ENCODE data around the gene TRAF3.
"Not testable (repeated sequence)": the region's sequence is repeated elsewhere in the genome, so short reads cannot be mapped to it uniquely, and the experiment has no call there.

TRAF3 gene

DNA sequence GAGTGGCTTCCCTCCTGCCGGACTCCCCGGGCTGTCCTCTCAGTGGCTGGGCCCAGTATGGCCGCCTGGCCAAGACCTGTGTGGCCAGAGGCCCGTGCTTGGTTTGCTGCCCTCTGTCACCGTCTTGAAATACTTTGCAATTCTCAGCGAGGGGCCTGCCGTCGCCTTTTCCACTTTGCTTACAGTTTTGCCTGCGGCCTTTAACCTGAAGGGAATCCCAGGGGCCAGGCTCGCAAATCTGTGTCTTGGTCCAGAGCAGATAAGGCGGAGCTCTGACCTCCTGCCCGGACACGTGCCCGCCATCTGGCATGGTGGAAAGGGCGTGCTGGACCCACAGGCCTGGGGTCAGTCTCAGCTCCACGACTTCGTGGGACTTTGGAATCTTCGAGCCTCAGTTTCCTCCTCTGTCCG, 134.3 kb downstream of the TRAF3 start:
- no peak for DNase-seq

DNA sequence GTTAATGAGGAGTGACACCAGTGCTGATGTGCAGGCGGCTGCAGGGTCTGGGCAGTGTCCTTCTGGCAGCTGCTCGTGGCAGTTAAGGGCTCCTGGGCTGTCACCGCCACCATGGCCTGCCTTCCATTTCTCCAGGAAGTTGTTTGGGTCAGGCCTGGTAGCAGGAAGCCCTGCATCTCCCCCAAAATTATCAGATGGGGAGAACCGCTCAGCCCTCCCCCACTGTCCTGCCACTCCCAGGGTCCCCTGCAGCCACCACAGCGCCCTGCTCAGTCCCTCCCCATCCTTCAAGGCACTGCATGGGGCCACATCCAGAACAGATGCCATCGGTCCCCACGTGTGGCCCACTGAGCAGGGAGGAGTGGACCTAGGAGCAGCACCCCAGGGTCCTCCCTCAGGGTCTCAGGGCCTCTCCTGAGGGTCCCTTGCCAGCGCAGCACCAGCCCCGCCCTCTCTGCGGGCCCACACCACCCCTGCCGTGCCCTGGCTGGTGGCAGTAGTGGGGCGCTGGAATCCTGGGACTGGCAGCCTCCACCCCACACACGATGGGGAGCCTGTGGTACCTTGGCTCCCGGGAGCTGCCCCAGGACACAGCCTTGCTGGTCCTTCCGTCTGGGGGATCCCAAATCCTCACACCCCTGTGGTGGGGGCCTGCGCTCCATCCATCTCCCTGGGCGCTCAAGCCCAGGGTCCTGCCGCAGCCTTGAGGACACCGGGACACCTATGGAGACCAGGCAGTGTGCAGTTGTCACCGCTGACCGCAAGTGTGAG, 134.9 kb downstream of the TRAF3 start:
- DNase-seq: no peak

DNA sequence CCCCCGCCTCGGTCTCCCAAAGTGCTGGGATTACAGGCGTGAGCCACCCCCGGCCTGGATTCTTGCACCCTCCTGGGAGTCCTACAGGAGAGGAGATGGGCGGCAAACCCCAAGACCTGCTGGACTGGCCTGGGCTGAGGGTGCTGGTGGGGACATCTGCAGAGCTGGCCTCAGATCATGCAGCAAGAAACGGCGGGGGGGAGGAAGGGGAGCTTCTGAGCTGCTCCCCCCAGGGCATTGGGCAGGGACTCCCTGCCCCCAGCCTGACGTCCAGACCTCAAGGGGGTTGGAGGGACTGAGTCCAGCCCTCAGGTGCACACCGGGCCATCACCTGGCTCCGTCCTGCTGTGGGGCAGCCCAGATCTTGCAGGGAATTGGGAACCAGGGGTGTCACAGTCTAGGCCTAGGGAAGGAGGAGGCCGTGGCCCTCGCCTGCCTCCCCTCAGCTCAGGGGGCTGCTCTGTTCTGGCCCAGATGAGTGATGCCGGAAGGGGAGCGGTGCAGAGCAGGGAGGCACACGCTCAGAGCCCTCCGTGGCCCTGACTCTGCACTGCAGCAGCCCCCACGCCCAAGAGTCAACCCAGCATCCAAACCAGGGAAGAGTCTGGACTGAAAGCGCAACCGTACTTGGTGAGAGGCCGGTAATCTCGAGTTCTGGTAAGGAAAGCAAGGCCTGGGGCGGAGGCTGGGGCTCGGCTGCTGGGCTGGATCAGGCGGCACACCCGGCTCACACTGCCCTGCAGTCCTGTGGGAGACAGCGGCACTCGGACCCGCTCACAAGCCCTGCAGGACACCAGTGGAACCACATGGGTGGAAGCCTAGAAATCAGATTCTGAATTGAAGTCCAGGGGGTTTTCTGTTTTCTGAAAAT, 136.3 kb downstream of the TRAF3 start:
- no peak for DNase-seq

DNA sequence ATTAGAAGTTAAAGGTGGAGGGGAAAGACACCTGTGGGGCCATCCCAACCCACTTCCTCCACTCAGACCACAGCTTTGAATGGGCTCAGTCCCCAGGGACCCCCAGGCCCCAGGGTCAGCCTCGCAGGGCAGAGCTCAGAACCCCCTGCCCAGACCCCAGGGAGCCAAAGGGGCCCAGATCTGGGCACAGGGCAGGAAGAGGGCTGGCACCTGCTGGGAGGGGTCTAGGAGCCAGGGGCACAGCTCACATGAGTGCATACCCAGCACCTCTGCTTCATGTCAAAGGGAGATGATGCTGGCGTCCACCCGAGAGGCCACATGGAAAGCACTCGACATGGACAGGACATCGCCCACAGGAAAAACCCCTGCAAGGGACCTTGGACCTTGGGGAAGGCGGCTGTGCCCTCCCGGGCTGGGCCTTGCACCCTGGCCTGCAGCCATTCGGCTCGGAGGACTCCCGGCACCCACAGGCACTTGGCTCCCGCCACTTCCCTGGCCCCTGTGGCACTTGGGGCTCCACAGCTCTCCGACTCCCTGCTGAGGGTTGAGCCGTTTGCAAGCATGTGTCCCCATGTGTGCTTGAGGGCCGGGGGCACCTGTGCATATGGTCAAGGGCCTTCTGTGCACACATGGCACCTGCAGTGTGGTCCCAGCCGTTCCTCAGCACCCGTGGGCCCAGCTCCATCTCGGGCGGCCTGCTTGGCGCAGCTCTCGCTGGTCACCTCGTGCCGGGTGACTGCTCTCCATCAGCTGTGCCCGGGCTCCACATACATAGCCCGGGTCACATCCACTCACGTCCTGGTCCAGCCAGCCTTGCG, 137.4 kb downstream of the TRAF3 start:
- no peak for DNase-seq

DNA sequence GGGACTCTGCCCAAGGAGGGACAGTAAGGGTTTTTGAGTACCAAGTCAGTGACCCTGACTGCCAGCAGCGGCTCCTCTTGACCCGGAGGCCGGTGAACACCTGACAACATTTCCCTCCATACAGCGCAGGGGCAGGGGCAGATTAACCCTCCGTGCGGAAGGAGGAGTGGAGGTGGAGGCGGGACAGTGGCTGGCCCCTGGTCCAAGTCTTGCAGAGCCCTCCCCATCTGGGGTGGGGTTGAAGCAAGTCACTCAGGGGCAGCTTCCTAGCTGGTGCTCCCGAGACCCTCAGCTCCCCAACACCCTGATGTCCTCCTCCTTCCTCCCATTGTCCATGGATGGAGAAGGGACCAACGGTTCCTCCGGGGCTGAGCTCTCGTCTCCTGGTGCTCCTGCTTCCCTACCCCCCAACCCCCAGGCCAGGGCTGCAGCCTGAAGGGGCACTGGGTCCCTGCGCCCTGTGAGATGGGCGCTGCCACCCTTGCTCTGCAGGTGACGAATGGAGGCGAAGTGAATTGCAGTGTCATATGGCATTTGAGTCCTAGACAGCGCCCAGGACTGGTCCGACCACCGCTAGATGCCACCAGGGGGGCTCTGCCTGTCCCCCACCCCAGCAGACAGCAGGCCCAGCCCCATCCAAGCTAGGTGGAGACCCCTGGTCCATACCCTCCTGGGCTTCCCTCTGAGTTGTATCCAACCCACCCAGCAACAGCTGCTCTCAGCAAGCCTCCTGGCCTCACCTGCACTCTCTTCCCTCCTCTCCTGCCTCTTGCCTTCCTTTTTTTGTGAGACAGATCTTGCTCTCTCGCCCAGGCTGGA, 138.3 kb downstream of the TRAF3 start:
- no peak for DNase-seq

DNA sequence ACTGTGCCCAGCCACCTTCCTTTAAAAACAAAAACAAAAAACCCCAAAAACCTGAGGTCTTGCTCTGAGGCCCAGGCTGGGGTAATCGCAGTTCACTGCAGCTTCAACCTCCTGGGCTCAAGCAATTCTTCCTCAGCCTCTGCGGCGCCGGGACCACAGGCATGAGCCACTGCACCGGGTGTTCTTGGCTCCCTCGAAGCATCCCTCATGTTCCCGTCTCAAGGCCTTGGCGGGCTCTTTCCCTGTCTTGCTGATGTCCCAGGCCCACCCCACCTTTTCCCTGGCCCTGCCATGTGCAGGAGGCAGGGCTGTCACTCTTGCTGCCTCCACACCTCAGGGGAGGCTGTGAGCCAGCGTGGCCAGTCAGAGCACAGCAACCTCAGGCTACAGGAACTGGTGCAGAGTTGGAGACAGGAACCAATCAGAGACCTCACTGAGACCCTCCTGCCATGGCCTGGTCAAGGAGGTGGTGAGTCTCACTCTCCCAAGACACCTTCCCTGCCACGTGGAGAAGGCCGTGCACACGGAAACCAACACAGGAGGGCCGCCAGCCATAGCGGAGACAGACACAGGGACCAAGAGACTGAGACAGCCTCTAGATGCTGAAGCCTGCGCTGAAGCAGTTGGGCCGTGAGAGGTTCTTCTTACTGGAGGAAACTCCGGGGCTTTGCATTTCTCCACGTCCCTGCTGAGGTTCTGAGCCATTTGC, 139.3 kb downstream of the TRAF3 start:
- no peak for DNase-seq

DNA sequence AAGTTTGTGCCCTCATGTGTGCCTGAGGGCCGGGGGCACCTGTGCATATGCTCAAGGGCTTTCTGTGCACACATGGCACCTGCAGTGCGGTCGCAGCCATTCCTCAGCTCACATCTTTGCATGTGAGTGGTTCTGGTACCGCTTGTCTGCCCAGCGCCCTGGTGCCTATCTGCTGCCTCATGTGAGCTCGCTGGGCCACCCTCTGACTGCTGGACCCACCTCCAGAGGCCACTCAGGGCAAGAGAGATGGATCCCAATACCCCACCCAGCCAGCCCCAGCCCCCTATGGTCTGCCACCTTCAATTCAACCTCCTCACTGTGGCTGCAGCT, 139.8 kb downstream of the TRAF3 start:
- DNase-seq: no peak

DNA sequence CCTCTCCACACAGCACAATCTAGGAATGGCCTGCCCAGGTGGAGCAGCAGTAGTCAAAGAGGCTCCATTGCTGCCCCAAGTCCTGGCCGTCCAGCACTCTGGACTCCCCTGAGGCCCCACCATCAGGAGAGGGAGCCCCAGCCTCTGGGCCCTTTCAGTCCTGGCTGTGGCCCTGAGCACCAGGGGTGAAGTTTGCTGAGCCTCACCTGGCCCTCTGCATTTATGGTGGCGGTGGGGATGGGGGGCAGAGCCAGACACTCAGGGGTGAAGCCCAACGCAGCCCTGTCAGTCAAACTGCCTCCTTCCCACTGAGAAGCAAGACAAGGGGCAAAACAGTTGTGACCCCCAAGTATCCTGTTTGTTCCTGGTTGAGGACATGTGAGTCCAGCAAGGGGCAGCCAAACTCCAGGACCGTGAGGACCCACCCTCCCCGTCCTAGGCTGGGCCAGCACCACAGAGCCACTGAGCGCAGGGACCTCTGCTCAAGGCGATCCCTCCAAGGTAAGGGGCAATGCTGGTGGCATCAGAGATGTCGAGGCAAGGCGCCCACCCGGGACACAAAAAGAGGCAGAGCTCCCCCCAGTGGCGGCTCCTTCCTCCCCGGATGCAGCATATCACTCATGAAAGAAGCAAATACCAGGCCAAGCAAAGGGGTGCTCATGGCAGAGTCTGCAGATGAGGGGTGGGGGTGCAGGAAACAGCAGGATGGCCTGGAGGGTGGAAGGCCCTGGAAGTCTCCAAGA, 140.4 kb downstream of the TRAF3 start:
- DNase-seq: peak; percentile 39

DNA sequence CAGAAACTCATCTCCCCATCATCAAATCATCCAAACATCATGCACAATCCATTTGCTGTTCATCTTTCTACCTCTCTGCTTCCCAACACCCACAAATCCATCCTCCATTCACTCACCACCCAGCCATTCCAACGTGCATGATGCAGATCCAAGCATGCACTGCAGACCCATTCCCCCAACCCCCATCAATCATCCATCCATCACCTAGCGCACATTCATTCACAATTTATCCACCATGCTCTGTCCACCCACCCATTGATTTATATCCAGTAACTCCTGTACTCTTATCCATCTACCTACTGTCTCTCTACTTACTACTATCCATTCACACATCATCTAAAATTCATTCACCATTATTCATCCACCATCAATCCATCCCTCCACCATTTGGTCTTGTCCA, 141.2 kb downstream of the TRAF3 start:
- no peak for DNase-seq

DNA sequence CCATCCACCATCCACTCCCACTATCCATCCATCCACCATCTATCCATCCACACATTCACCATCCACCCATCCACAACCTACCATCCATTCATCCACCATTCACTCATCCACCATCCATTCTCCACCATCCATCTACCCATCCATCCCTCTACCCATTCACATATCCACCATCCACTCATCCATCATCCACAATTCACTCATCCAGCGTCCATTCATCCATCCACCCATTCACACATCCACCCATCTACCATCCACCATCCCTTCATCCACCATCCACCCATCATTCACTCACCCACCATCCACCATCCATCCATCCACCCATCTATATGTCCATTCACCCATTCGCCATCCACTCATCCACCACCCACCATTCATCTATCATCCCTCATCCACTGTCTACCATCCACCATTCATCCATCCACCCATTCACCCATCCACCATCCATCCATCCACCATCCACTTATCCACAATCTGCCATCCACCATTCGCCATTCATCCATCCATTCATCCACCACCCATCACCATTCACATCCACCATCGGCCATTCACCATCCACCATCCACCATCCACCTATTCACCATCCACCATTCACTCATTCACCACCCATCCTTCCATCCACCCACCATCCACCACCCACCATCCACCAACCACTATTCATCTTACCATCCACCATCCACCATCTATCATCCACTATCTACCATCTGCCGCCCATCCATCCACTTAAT, 143.2 kb downstream of the TRAF3 start:
- no peak for DNase-seq

DNA sequence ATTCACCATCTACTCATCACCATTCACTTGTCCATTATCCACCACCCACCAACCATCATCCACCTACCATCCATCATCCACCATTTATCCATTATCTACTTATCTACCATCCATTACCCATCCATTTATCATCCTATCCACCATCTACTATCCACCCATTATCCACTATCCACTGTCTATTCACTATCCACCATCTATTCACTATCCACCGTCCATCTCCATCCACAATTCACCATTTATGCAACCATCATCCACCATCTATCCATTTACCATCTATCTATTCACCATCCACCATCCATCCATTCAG, 143.7 kb downstream of the TRAF3 start:
- no peak for DNase-seq

DNA sequence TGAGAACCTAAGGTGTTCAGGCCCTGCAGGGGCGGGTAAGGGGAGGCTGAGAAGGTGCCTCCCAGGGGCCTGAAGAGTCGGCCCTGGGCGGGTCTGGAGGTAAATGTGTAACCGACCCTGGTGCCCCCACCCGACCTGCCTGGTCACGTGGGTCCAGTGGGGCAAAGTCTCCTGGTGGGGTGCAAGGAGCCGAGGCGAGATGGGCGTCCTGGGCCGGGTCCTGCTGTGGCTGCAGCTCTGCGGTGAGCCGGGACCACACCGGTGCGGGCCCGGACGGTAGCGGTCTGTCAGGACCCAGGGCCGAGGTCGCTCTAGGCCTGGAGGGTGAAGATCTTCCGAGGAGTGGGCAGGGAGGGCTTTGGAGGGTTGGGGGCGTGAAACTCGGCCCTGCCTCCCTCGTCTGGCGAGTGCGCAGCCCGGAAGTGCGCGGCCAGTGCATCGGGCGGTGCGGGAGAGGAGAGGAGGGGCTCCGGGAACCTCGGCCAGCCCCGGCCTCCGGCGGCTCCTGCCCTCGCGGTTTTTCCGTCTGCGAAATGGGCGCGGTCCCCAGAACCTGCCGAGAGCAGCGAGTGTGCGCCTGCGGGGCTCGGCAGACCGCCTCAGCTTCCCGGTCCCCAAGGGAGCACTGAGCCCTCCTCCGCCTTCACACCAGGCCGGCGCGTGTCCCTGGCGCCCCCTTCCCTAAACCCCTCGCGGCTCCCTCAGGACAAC, 145.4 kb downstream of the TRAF3 start, which contains the start of gene AMN:
Gene AMN (plus strand): TSS at position 174 of the 711 bp plus-strand sequence. CDS start 26 bp downstream, at position 200.
- no peak for DNase-seq

DNA sequence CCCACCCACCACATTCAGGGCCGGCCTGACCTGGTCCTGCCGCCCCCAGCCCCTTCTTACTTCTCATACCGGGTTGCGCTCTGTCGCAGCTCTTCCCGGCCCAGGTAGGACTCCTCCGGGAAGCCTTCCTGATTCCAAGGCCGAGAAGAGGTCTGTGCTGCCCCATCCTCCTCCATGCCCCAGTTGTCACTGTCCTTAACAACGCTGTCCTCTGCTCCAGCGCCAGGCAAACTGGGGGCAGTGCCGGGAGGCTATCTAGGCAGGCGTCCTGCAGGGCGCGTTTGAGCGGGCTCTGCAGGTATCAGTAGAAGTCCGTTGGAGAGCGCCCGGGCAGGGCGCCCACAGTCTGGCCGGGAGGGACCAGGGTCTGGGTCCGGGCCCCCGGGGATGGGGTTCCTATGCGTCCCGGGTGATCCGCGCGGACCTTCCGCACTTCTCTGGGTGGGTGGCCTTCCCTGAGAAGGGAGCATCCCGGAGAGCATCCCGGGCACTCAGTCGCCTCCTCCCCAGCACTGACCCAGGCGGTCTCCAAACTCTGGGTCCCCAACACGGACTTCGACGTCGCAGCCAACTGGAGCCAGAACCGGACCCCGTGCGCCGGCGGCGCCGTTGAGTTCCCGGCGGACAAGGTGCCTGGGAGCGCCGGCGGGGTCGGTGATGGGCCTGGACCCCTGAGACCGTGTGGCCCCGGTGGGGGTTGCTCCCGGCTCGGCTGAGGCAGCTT, 146.1 kb downstream of the TRAF3 start:
- DNase-seq: no peak

DNA sequence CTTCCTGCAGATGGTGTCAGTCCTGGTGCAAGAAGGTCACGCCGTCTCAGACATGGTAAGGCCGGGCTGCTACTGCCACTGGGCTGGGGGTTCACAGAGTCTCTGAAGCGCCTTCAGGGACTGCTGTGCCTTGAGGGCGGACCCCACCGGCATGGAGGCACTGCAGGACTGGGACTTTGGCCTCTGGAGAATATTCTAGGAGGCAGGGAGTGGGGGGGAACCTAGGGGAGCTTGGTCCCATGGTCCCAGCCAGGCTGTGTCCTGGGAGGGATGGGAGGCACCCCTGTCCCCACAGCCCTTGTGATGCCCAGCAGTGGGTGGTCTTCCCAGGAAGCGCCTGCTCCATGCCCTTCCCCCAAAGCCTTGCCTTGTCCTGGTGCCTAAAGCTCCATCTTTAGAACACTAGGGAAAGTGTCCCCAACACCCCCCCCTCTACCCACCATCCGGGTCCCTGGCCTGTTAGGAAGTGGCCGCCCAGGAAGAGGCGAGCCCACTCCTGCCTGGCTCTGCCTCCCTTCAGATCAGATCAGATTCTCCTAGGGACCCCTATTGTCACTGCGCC, 146.8 kb downstream of the TRAF3 start:
- no peak for DNase-seq

DNA sequence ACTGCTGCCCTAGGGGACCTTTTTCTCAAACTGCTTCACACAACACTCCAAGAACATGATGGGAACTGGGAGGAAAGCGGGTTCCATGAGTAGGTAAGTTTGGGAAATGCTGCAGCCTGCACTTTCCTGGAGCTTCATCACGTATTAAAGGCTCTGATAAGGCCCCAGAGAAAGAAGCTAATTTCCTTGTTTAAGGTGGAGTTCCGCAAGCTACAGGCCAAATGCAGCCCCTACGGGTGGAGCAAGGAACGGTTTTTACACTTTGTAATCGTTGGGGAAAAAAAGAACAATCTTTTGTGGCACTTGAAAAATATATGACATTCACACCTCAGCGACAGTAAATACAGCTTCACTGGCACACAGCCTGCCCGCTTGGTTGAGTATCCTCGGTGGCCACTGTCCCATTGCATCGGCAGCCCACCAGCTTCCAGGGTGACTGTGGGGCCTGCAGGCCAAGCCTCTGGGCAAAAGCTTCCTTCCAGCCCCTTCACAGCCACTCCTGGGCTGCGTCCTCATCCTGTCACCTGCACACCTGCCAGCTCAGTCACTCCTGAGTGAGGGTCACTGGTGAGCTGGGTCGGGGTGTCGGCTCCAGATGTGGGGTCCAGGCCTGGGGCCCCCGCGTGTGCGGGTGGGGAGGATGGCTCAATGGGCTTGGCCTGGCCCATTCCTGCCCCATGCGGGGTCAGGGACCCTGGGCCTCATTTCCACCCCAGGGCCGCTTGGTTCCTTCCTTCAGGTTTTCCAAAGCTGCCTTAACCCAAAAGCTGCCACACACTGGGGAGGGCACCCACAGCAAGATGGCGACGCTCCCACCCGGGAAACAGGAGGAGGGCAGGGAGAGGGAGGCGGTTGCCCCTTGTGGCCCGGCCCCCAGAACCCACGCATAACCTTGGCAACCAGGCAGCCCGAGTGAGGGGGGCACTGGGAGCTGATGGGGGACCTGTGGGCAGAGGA, 147.7 kb downstream of the TRAF3 start:
- DNase-seq: no peak

DNA sequence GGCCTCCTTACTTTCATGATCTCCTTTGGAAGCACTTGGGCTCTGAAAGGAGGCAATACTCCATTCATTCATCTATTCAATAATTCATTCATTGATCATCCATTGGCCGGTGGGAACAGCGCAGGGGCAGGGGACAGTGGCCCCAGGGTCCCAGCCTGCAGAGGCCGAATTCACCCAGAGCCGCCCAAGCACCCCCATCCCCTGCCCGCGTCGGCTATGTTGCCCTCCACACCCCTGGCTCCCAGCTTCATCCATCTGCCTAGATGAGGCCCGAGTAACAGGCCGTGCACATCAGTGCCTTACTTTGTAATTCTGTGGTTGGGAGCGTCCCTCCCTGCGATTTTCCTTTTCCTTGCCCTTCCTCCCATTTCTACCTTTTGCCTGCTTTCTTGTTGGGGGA, 148.4 kb downstream of the TRAF3 start:
- no peak for DNase-seq

DNA sequence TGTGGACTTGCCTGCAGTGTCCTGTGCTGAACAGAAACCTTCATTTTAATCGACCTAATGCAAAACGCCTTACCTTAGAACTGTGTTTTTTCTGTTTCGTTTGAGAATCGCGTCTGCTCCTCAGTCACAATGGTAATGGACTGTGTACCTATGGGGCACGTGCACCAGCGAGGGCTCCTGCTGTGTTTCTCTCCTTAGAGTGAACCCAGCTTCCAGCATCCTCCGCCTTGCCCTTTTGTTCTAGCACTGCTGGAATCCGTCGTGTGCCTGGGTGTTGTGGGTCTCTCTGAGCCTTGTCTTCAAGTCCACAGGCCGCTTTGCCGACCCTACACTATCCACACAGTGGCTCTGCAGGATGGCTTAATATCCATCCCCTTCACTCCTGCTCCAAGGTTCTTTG, 148.9 kb downstream of the TRAF3 start:
- DNase-seq: no peak

DNA sequence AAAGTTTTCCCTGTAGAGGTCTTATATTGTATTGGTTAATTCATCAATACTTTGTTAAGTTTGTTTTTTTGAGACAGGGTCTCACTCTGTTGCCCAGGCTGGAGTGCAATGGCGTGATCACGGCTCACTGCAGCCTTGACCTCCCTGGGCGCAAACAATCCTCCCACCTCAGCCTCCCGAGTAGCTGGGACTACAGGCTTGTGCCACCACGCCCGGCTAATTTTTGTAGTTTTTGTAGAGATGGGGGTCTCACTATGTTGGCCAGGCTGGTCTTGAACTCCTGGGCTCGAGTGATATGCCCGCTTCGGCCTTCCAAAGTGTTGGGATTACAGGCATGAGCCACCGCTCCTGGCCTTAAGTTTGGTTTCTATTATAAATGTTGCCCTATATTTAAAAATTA, 149.6 kb downstream of the TRAF3 start:
- not testable (repeated sequence) for DNase-seq
